HUDEP-2 (cell line): Measurements from ENCODE around the gene SLC2A14.
"Not testable (repeated sequence)": the region's sequence is repeated elsewhere in the genome, so short reads cannot be mapped to it uniquely, and the experiment has no call there.

Experiments
- DNase-seq, 76 experiments: peaks; one replicate each; lab custom pipeline; 2025; ENCODE audit not compliant: unreplicated experiment in 76 of 76; lab: John Stamatoyannopoulos, UW

The SLC2A14 gene

GRCh38 chr12:7835766-7836165 is 36.9 kb downstream of the SLC2A14 start:
- no peak for DNase-seq

GRCh38 chr12:7835116-7835515 is 37.6 kb downstream of the SLC2A14 start:
- DNase-seq: no peak

- DNase-seq: no peak
These were observed 38.0 kb downstream of the SLC2A14 start for GRCh38 chr12:7834701-7835100.

GRCh38 chr12:7833831-7834230 is 38.9 kb downstream of the SLC2A14 start:
- DNase-seq: no peak

GRCh38 chr12:7833201-7833600 is 39.5 kb downstream of the SLC2A14 start:
- not testable (repeated sequence) for DNase-seq

GRCh38 chr12:7832059-7832696 is 40.5 kb downstream of the SLC2A14 start:
- peak in 33 of 76 experiments; percentile 1 to 53 (median 11) for DNase-seq

- DNase-seq: not testable (repeated sequence)
These were observed 43.0 kb downstream of the SLC2A14 start for GRCh38 chr12:7829737-7830136.

- DNase-seq: not testable (repeated sequence)
These were observed 47.0 kb downstream of the SLC2A14 start for GRCh38 chr12:7825754-7826153.

GRCh38 chr12:7806863-7807487 is 65.7 kb downstream of the SLC2A14 start:
- peak in 65 of 76 experiments; percentile 3 to 69 (median 40) for DNase-seq

- not testable (repeated sequence) for DNase-seq
These were observed 66.4 kb downstream of the SLC2A14 start for GRCh38 chr12:7806319-7806718.

- DNase-seq: no peak
These were observed 71.3 kb downstream of the SLC2A14 start for GRCh38 chr12:7801460-7801859.

- DNase-seq: not testable (repeated sequence)
These were observed 73.9 kb downstream of the SLC2A14 start for GRCh38 chr12:7798750-7799308.

GRCh38 chr12:7797698-7798398 is 74.9 kb downstream of the SLC2A14 start:
- DNase-seq: no peak

GRCh38 chr12:7797269-7797668 is 75.4 kb downstream of the SLC2A14 start:
- not testable (repeated sequence) for DNase-seq

- no peak for DNase-seq
These were observed 79.5 kb downstream of the SLC2A14 start for GRCh38 chr12:7793211-7793610.

- not testable (repeated sequence) for DNase-seq
These were observed 83.7 kb downstream of the SLC2A14 start, which contains the start of gene NANOG for GRCh38 chr12:7788884-7789528. NANOG (plus strand) TSS chr12:7789402; CDS start chr12:7789615, 213 bp downstream.

- DNase-seq: no peak
These were observed 84.4 kb downstream of the SLC2A14 start for GRCh38 chr12:7788294-7788660.

GRCh38 chr12:7787574-7788293 is 85.0 kb downstream of the SLC2A14 start:
- DNase-seq: no peak

- no peak for DNase-seq
These were observed 88.0 kb downstream of the SLC2A14 start for GRCh38 chr12:7784701-7785100.

- DNase-seq: not testable (repeated sequence)
These were observed 89.3 kb downstream of the SLC2A14 start for GRCh38 chr12:7783433-7783832.
